ENCODE results near the gene PCGF1. TPM values are rescaled to one million over a fixed set of nuclear protein-coding genes. Genes with fewer than 3 reads are reported as not detected.
"Not testable (repeated sequence)": the region's sequence is repeated elsewhere in the genome, so short reads cannot be mapped to it uniquely, and the experiment has no call there.

Gene PCGF1
- polyA plus RNA-seq, 3 donors, result 25.2 to 29.2 (median 27.8) TPM

DNA sequence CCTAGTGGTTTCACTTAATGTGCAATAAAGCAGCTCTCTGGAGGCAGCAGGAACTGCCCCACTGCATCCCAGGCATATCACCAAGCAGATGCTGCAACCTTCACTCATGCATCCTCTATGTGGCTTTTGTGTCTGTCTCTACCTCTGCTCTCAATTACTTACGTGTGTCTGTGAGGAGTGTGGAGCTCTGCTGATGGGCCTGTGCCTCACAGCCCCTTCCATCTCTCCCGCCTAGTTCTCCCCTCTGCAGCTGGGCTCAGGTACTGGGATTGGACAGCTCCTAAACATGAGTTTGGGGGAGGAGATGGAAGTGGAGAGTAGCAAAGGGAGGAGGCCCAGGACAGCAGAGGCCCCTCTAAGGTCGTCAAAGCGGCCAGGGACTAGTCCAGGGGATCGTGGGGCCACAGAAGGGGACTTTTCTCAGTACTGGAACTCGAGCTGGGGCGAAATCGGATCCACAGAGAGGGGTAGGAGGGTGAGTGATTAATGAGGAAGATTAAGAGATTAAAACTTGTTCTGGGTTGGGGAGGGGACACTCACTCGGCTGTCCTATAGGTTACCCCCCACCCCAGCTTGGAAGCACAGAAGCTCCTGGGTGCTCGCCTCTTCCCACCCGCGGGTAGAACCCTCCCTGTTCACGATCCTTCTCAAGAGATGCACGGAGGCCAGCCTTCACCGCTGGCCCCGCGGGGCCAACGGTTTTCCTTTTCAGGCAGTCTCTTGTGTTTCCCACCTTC, 6.0 kb downstream of the PCGF1 start:
- no peak for DNase-seq

DNA sequence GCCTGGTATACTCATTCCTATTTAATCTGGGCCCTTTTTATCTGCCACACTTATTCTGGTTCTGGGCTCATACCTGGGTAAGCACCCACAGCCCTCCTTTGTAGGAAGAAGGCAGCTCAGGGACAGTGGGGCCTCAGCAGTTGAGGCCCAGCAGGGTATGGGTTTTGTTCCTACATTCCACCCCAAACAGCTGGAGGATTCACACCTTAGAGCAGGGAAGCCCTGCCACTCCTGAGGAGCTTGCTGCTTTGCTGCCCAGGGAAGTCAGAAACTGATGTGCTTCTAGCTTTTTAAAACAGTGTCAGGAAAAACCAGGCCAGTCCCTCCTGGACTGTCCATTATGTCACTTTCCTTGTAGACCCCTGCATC, 6.9 kb downstream of the PCGF1 start:
- no peak for DNase-seq

DNA sequence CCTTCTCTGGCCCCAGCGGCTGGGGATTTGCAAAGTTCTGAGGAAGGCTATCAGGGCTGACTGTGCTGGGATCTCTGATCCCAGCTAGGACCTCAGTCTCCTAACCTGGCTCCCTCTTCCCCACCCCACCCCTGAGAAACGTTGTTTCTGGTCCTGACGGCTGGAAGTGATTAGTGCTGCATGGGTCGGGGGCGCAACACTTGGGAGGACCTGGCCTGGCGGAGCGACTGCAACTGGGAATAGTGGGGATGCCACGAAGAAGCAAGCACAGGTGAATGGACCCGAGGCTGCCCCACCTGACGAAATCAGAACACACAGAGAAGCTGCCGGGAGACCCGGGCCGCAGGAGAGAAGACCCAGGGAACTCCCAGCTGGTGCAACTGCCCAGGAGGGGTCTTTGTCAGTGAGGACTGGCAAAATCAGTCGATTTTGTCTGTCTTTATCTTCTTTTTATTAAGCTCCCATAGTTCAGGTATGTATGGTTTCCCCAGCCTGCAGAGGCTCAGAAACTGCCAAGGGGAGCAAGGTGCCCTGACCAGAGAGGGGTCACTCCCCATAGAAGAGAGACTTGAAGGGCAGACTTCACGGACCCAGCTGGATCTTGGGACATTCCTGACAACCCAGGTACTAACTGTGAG, 7.4 kb downstream of the PCGF1 start:
- DNase-seq, result no peak

DNA sequence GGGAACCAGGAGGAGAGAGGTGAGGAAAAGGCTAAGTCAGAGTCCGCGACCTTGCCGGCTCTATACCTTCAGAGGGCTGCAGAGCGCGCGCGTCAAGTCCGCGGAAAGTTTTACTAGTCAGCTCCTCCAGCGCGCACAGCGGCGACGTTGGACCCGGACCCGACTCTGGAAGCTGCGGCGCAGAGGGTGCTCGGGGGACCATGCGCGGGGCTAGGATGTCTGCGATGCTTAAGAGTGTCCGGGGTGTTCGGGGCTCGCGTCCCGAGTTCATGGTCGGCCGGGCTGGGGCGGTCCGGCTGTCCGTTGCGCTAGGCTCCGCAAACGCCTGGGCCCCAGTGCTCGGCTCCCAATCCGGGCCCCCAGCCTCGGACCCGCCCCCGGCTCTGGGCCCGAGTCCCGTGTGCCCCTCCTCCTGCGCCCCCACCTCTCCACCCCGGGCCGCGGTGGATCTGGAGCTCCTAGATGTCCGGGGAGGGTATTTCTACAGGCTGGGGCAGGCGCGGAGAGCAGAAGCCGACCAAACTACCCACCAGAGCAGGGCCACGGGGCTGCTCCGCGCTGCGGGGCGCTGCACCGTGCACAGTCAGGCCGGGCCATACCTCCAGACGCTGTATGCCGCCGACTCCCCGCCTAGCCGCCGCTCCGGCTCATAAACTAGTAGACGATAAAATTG, 8.1 kb downstream of the PCGF1 start, which contains the start of gene LBX2:
LBX2 (minus strand) TSS at position 337 of the 673 bp plus-strand sequence; CDS start at position 271, 66 bp downstream.
- DNase-seq, result no peak

DNA sequence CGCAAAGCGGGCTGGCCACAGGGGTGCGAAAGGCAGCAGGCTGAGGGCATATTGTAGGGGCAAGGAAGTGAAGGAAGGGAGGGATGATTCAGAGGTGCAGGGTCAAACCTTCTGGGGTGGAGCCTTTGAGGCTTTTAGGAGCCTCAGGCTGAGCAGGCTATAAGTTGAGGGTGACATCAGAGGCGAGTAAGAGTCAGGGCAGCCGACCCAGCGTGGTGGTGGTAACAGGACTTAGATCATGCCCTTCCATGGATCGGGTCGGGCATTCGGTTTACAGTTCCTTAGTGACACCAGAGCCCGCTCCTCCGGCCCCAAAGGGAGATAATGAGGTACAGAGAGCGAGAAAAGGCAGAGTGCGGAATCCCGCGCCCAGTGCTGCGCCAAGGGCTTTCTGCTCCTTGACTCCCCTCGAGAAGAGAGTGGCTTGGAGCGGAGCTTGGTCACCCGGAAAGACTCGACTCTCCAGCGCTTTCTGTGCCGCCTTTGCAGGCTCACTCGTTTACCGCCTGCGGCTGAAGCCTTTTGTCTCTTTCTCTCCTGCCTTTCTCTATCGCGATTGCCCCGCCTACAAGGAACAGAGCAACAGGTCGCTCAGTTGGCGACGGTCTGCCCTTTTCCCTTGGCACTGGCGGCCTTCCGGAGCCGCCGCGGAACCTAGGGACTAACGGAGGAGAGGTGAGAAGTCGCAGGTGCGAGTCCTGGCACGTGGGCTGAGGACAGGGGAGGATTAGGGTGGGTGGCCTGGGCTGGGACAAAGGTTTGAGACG, 8.8 kb downstream of the PCGF1 start:
- DNase-seq, result no peak

DNA sequence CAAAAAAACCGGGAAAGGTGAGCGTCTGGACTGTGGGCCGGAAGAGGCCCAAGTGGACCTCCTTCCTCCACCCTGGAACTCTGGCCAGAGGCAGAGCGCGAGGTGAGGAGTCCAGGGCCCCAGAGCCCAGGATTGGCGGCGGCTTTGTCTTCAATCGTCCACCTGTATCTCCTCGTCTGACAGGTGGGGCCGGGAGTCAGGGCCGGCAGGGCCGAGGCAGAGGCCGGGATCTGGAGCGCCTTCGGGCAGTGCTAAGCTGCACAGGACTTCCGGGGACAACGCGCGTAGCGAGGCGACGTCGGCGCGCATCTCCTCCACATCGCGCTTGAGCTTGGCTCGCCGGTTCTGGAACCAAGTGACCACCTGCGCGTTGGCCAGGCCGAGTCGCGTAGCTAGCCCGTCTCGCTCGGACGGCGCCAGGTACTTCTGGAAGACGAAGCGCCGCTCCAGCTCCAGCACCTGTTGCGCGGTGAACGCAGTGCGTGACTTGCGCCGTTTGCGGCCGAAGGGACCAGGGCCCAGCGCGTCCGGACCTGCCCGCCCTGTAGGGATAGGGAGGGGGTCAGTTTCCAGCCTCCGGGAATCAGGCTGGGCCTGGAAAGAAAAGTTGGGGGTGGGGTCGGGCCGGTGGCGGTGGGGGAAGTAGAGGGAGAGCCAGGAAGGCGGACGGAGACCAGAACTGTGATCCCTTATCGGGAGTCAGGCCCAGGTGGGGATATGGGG, 9.6 kb downstream of the PCGF1 start:
- no peak for DNase-seq

DNA sequence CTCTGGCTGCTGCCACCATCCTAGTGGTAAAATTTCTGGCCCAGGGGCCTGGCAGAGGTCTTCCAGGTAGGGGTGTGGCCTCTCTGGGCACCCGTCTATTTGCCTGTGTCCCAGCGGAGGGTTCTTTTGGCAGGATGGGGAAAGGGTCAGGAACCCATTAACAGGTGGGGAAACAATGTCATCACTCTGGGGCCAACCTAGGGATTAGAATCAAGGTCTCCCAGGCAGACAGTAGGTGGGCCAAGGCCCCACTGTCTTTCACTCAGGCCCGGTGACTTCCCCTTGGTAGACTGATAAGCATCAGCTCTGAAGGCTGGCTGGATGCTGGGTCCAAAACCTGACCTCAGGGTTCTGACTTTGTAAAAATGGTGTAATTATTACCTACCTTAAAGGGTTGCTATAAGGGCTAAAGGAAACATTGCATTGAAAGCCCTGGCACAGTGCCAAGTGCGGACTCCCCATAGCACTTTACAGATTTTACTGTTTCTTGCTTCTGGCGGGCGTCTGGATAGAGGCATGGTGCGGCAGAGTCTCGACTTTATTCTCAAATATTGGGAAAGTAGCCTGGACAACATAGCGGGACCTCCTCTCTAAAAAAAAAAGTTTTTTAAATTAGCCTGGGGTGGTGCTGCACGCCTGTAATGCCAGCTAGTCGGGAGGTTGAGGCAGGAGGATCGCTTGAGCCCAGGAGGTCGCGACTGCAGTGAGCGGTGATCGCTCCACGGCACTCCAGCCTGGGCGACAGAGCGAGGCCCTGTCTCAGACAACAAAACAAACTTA, 10.3 kb downstream of the PCGF1 start:
- DNase-seq, result no peak

DNA sequence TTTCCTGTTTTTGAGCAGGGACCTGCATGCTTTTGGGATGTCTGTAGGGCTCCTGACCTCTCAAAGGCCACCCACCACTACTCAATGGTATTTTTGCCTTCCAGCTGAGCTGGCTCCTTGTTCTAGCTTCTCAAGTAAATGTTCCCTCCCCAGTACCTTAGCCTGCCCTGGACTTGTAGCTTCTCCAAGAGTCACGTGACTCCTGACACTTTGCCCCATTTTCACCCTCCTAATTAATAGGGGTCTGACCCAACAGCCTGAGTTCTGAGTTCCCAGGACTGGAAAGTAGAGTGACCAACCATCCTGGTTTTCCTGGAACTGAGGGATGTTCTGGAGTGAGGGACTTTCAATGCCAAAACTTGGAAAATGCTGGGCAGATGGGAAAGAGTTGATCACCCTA, 12.1 kb downstream of the PCGF1 start:
- no peak for DNase-seq

DNA sequence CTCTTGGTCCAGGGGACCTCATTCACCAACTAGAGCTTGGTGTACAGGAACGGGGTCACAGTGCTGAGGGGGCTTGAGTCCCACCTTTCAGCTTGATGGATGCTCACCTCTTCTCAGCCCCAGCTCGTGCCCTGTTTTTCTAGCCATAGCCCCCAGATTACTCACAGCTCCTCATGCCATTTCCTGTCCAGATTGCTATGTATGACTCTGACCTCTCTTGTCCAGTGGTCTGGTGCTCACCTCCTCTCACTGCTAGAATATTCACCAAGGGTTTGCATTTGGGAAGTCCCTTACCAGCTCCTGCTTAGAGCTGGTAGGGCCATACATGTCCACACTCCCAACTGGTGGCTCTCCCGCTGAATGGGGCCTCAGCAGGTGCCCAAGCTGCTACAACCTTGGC, 13.9 kb downstream of the PCGF1 start:
- DNase-seq, result no peak

DNA sequence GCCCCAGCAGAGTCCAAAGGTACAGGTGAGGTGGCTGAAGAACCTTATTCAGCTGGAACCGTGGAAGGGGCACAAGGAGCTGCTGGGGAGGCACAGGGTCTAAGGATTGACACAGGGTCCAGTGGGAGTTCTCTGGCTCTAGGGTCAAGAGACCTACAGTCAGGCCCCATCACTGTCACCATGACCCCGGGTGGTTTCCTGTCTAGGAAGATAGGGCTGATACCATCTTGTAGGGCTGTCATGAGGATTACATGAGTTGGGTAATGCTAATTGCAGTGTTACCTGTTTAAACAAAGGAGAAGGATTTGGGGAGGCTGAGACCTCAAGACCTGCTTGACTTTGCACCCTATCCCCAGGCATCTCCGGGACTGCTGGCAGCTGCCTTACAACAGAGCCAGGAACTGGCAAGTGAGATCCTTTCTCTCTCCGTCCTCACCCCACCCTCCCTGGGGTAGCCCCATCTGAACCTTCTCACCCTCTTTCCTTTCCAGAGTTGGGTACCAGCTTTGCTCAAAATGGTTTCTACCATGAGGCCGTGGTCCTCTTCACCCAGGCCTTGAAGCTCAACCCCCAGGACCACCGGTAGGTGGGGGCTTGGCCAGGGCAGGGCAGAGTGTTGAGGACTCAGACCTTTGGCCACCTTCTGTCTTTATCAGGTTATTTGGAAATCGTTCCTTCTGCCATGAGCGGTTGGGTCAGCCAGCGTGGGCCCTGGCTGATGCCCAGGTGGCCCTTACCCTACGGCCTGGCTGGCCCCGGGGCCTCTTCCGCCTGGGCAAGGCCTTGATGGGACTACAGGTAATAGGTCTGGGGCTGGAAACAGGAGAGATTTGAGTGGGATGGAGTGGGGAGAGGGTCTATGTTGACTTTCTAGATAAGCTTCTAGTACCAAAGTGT, 15.6 kb downstream of the PCGF1 start:
- no peak for DNase-seq

DNA sequence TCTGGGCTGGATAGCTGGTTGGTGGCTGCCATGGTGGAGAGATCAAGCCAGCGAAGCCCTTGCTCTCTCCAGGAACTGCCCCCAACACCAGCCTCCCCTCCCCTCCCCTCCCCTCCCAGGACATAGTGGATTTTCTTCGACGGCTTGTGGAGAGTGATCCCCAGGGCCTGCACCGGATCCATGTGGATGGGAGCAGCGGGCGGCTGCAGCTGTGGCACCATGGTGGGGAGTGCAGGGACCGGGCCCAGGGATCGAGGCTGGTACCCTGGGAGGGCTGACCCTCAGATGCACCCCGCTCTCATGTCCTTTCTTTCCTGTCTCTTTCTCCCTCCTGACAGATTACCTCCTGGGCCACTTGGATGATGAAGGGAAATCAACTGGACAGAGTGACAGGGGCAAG, 17.6 kb downstream of the PCGF1 start:
- DNase-seq, result no peak

DNA sequence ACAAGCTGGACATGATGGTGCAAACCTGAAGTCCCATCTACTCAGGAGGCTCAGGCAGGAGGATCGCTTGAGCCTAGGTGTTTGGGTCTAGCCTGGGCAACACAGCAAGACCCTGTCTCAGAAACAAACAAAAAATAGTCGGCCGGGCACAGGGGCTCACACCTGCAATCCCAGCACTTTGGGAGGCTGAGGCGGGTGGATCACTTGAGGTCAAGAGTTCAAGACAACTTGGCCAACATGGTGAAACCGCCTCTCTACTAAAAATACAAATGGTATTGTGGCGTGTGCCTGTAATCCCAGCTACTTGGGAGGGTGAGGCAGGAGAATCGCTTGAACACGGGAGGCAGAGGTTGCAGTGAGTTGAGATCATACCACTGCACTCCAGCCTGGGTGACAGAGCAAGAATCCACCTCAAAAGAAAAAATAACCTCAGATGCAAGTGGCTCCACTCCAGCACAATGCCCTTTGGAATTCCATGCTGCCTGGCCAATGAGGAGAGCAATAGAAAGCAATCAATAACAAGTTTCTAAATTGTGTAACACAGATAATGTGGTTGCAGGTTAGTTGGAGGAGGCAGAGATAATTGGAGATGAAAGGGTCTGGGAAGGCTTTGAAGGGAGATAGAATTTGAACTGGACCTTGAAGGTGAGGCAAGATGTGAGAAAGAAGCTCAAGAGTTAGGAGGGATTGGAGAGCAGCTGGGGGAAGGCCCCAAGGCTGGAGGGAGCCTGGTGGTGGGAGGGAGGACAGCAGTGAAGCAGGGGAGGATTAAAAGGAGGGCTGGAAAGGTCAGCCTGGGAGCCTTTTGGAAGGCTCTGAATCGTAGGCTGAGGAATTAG, 18.6 kb downstream of the PCGF1 start:
- no peak for DNase-seq

DNA sequence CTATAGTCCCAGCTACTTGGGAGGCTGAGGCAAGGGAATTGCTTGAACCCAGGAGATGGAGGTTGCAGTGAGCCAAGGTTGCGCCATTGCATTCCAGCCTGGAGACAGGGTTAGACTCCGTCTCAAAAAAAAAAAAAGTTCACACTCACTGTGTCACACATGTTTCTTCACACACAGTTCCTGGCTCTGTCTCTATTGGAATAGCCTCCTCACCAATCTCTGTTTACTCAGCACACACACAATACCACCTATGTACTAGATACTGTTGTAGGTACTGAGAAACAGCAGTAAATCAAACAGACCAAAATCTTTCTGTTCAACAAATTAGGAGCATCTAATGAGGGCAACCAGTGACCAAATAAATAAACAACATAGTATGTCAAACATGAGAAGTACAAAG, 21.4 kb downstream of the PCGF1 start:
- DNase-seq, result no peak

DNA sequence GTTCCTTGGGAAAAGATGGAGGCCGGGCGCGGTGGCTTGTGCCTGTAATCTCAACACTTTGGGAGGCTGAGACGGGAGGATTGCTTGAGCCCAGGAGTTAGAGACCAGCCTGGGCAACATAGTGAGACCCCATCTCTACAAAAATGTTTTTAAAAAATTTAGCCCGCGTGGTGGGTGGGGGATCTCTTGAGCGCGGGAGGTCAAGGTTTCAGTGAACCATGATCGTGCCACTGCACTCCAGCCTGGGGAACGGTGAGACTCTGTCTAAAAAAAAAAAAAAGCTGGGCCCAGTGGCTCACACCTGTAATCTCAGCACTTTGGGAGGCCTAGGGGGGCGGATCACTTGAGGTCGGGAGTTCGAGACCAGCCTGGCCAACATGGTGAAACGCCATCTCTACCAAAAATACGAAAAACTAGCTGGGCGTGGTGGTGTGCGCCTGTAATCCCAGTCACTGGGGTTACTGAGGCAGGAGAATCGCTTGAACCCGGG, 23.8 kb downstream of the PCGF1 start:
- DNase-seq, result not testable (repeated sequence)

DNA sequence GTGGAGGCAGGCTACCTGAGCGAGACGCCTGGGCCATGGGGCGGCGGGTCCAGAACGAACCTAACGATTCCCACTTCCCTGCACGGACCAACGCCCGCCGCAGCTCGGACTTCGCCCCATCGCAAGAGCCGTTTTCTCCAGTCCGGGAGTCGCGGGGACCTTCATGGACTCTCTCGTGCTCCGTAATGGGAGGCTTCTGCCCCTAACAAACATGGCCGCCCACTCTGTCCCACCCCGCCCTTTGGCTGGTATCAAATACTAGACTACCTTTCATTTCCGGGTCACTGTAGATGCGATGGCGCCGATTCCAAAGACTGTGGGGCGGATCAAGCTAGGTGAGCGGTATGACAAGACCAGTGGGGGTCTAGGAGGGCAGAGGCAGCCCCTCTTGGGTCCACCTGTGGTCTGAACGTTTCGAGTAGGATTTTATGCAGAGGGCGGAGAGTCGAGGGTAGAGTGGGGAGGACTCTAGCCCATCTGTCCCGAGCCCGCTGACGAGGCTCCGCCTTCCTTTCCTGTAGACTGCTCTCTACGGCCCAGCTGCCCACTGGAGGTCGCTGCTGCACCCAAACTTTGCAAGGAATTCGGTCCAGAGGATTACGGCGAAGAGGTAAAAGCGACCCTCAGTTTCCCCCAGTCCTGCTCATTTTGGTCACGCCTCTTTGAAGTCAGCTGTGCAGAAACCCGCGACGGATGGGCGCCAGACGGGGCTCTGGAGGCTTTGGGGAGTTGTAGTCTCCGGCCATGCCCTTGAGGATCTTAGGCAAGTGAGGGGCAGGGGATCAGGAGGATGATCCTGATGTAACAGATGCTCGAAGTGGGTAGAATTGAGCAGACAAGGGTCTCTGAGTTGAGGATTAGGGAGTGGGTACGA, 24.5 kb downstream of the PCGF1 start, which contains the start of the genes CCDC142 and TTC31:
CCDC142 (minus strand) TSS at position 198 of the 874 bp plus-strand sequence; CDS start at position 37, 161 bp downstream.
TTC31 (plus strand) TSS at position 281 of the 874 bp plus-strand sequence; CDS start at position 296, 15 bp downstream.
- peak; percentile 97 for DNase-seq

DNA sequence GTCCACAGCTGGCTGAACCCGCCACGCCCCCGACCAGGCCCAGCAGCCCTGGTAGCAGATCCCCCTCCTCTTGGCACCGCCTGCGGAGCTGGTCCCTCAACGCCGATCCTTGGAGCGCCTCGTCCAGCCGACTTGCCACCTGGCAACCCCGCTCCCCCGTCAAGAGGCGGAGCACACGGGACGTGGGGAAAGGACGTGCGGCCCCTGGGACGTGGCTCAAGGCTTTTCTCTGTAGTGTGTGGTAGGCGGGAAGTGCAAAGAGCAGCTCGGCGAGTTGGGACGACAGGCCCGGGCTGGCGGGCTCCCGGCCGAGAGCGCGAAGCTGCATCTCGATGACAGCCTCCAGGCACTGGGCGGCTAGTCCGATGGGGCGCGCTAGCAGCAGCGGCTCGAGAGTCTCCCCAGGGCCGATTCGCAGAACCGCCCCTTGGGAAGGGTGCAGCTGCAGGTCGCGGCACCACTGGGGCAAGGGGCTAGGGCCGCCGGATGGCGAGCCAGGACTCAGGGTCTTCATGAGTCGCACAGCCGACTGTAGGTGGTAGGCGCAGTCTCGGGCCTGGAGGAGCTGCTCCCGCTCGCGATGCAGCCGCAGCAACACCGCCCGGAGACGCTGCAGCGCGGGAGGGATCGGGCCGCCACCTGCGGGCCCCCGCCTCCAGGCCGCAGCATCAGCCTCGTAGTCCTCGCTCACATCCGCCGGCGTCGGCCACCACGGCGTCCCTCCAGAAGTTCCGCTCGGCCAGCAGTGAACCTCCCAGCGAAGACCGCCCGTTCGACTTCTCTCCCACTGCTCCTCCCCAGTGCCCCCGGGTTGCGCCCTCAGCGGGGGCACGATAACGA, 25.3 kb downstream of the PCGF1 start:
- no peak for DNase-seq

Measured in renal pelvis (tissue), 4 donors.